T follicular helper cell (primary cell): ENCODE results near the gene ZNF611.
"Not testable (repeated sequence)": the region's sequence is repeated elsewhere in the genome, so short reads cannot be mapped to it uniquely, and the experiment has no call there.

Source experiments
- DNase-seq: peaks from one replicate; pipeline ENCODE4 v3.0.0-alpha.2; 2020; ENCODE audit warnings: low read depth
- total RNA-seq, 2 experiments: gene quantifications; one replicate each; lab custom pipeline; 2026; lab: John Stamatoyannopoulos, UW

ZNF611 gene
- total RNA-seq = 18.9 to 44.5 reads per million in 2 experiments

- DNase-seq = peak; percentile 99
Measured at GRCh38 chr19:52734893-52735661, at the start of gene ZNF611. Gene ZNF611, minus strand, starts transcription at chr19:52735044. Its CDS starts 19,150 bp downstream, at chr19:52715894.

DNA sequence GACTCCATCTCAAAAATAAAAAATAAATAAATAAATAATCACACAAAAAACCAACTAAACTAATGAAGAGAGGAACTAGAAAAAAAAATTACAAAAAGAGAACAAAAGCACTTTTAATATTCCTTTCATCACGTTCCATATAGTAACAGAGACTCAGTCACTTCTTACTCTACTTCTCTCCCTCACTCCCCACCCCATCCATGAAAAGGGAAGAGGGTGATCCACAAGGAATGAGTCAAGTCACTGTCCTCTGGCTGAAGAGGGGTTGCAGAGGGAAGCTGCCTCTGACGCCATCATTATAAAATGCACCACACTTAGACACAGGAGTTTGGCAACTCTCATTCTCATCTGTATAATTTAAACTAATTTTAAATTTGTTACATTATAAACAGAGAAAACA, 48.0 kb upstream of the ZNF611 start:
- DNase-seq = not testable (repeated sequence)

DNA sequence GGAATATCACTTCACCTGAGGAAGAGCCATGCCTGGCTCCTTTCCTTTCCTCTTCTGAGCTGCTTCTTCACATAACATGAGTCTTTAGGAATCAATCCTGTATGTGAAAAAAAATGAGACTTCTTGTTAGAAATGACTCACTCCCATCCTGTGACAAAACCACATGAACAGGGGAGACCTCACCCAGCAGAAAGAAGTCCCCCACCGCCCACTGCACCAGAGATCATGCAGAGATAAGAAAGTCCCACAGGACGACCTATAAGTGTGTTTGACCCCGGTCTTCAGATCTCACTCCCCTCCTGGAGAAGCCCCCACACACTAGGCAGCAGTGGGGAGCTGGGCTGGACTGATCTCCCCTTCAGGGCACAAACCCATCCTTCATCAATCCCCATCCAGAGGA, 44.0 kb upstream of the ZNF611 start:
- no peak for DNase-seq

- DNase-seq = not testable (repeated sequence)
Measured at GRCh38 chr19:52756447-52756846, 21.6 kb upstream of the ZNF611 start.

GRCh38 chr19:52749780-52750179, 14.9 kb upstream of the ZNF611 start:
- DNase-seq = no peak

DNA sequence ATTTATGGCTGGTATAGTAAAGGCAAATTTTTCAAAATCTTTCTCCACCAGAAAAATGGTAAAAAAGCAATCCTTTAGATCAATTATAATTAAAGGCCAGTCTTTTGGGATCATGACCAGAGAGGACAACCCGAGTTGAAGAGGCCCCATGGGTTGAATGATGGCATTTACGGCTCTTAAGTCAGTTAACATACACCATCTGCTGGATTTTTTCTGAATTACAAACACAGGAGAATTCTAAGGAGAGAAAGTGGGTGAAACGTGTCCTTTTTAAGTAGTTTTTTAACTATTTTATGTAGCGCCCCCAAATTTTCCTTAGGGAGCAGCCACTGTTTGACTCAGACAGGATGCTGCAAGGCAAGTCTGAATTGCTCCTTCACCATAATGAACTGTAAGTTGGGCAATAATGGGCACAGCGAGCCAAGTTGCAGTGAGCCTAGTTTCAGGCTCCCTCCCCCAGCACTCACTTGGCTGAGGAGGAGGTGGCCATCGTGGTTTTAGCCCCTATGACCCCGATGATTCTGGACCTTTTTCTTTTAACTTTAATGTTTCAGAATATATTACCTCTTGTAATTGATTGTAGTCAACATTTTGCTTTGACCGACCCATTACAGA, 13.6 kb upstream of the ZNF611 start:
- DNase-seq = no peak

GRCh38 chr19:52745919-52746318, 11.1 kb upstream of the ZNF611 start:
- not testable (repeated sequence) for DNase-seq

GRCh38 chr19:52743091-52743490, 8.2 kb upstream of the ZNF611 start:
- no peak for DNase-seq

GRCh38 chr19:52742516-52742915, 7.7 kb upstream of the ZNF611 start:
- no peak for DNase-seq

DNA sequence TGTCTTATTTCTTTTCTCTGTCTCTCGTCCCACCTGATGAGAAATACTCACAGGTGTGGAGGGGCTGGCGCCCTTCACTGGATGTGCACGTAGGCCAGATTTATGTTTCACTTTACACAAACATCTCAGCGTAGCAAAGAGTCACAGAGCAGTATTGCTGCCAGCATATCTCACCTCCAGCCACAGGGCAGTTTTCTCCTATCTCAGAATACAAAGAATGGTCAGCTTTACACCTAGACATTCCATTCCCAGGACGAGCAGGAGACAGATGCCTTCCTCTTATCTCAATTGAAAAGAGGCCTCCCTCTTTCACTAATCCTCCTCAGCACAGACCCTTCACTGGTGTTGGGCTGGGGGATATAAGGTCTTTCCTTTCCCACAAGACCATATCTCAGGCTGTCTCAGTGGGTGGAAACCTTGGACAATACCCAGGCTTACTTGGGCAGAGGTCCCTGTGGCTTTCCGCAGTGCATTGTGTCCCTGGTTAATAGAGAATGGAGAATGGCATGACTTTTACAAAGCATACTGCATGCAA, 7.2 kb upstream of the ZNF611 start:
- no peak for DNase-seq

GRCh38 chr19:52741371-52741770, 6.5 kb upstream of the ZNF611 start:
- not testable (repeated sequence) for DNase-seq

DNA sequence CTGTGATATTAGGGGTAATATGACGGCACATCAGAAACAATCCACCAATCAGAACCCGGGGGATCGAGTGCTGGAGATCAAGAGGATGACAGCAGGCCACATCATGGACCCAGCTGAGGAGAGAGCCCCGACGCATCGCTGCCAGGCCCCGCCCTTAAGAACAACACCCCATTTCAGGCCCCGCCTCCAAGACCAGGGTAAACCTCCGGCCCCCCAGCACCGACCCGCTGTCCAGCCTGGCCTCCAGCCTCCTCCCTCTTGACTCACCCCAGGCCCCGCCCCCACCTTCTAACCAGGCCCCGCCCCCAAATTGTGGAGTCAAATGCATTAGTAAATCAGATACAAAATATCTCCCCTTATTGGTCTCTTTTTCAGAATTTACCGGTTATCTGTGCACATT, 4.7 kb upstream of the ZNF611 start:
- no peak for DNase-seq

DNA sequence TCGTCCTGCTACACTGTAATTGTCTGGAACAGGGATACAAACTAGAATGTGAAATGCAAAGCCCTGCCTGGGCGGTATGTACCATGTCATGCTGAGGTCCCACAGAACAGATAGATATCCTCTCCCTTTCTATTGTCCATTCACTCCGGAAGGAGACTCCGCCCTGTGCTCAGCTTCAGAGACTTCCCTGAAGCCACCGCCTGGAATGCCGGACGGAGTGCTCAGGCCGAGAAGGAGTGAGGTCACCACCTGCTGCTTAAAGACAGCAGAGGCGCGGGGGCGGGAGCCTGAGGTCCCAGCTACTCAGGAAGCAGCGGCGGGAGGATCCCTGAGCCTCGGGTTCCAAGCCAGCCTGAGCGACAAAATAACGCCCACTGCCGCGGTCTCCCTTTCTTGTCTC, 890 bp upstream of the ZNF611 start:
- DNase-seq = no peak

DNA sequence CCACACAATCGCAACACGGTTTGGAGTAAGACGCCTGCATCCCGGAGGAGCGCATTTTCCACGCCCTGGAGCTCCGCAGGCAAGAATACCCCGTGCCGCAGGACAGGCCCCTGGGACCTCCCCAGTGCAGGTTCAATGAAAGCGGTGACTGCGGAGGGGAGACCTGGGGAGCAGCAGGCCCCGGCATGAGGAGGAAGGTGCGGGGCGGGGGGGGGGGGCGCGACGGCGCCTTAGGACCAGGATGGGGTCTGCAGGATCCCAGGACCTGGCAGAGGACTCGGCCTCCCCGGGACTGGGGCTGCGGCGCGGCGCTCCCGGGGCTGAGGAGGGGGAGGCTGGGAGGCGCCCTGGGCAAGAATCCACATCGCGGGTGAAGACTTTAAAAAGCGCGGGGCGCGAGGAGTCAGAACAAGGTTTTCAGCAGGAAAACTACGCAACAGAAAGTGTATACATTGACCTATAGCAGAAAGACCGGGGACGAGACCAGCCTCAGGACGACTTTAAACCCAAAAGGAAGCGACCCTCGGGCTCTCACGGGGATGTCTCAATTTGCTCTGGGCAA, 432 bp downstream of the ZNF611 start:
- DNase-seq = no peak

- not testable (repeated sequence) for DNase-seq
Measured at GRCh38 chr19:52726051-52726450, 8.8 kb downstream of the ZNF611 start.

GRCh38 chr19:52725528-52725961, 9.3 kb downstream of the ZNF611 start:
- DNase-seq = no peak

GRCh38 chr19:52724701-52725514, 9.9 kb downstream of the ZNF611 start:
- DNase-seq = no peak

DNA sequence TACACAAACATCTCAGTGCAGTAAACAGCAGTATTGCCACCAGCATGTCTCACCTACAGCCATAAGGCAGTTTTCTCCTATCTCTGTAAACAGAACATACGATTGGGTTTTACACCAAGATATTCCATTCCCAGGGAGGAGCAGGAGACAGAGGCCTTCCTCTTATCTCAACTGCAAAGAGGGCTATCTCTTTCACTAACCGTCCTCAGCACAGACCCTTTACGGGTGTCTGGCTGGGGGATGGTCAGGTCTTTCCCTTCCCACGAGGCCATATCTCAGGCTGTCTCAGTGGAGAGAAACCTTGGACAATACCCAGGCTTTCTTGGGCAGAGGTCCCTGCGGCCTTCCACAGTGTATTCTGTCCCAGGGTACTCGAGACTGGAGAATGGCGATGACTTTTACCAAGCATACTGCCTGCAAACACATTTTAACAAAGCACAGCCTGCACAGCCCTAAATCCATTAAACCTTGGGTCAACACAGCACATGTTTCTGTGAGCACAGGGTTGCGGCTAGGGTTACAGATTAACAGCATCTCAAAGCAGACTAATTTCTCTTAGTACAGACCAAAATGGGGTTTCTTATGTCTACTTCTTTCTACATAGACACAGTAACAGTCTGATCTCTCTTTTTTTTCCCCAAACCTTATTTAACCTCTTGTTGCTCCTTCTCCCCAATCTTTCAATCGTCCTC, 10.8 kb downstream of the ZNF611 start:
- not testable (repeated sequence) for DNase-seq

GRCh38 chr19:52722062-52723003, 12.5 kb downstream of the ZNF611 start:
- DNase-seq = no peak

- not testable (repeated sequence) for DNase-seq
Measured at GRCh38 chr19:52720541-52720940, 14.3 kb downstream of the ZNF611 start.
